GM21381 (cell line): ENCODE data around the gene DIDO1.
A peak's percentile ranks its signal among the peaks of the same experiment; 100 is the strongest.

Experiments used
- ATAC-seq: cut with Tn5 transposase; IDR thresholded peaks from one replicate; pipeline ENCODE4 v1.9.1; 2021; ENCODE audit warnings: mild to moderate bottlenecking, moderate library complexity; ENCODE audit not compliant: unreplicated experiment

The DIDO1 gene

DNA sequence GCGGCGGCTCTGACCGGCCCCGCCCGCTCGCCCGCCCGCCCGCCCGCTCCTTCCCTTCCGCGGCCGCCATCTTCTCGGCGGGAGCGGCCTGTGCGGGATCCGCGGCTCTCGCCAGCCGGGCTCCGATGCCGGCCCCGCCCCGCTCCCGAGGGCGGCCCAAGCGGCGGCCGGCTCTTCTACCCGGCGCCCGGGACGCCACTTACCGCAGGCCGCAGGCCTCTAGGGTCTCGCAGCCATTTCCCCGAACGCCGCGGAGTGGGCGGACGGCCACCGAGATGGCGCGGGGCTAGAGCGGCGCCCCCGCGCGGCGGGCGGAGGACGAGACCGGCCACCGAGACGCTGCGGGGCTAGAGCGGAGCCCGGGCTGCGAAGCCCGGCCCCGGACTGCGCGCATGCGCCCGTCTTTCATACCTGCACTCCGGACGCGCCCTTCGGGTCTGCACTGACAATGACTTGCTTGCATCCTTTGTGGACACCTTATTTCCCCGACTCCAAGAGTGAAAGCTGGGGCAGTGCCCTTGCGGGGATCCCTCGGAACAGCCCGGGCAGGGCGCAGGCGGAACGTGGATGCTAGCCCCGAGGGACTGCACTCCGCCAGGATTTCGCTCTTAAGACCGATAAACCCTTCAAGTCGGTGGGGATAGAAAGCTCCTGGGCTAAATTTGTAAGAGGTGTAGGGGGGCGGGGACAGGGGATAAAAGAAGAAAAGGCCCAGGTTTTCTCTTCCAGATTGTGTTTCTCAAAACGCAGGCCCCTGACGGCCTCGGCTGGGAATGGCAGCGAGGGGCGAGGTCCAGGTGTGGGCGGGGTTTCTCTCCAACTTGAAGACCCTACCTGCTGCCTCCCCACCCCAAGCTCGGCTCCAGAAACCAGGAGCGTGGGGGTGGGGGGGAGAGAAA lies at the start of gene DIDO1:
DIDO1 (minus strand) TSS at position 277 of the 899 bp plus-strand sequence.
- ATAC-seq: peak; percentile 64

DNA sequence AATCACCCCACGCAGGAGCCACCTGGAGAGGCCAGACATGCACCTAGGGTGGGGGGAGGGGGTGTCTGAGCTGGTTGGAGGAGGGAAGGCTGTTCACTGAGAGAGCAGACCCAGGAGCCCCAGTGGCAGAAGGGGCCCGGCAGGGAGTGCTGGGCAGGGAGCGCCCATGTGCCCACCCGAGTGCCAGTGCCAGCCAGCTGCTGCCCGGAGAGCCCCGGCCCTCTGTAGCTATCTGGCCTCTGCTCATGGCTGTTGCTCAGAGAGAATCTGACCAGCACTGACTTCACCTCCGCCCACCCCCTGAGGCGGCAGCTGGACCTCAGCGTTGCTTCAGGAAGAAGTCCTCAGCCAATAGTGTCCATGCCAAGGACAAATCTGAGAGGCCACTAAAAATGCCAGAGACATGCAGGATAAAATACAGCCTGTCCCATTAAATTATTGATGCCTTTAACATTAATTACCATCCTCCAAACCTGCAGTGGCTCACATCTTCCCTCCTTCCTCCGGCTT lies 49.0 kb upstream of the DIDO1 start:
- no peak for ATAC-seq

DNA sequence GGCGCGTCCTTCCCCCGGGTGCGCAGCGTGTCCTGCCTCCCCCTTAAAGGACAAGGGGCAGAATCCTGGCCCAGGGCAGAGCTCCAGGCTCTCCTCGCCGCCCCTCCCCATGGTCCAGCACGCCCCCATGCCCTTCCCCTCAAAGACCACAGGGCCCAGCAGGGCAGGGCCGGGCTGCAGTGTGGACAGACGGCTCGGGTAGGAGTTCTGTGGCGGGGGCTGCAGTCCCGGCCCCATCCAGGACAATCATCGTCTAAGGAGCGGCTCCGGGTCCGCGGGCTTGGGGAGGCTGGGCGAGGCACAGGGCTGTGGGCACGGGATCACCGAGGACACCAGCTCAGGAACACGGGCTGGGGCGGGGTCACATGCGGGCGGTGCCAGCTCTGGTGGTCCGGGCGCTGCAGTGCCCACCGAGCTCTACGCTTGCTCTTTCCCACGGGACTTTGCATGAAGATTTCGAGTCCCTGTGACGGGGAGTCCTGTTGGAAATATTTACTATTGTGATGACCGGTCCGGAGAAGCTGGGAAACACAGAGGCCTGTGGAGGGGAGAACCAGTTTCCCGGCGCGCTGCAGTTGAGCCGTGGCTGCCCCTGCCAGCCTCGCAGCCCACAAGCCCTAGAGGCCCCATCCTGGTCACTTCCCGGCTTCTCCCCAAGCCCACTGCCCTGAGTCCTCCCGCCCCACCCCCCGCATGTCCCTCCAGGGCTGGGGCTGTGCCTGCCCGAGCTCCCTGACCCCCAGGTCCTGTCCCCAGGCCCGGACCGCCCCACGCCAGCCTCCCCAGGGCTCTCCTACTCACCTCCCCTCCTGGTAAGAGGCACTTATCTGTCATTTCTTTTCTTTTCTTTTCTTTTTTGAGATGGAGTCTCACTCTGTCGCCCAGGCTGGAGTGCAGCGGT lies 46.8 kb upstream of the DIDO1 start:
- ATAC-seq: no peak

DNA sequence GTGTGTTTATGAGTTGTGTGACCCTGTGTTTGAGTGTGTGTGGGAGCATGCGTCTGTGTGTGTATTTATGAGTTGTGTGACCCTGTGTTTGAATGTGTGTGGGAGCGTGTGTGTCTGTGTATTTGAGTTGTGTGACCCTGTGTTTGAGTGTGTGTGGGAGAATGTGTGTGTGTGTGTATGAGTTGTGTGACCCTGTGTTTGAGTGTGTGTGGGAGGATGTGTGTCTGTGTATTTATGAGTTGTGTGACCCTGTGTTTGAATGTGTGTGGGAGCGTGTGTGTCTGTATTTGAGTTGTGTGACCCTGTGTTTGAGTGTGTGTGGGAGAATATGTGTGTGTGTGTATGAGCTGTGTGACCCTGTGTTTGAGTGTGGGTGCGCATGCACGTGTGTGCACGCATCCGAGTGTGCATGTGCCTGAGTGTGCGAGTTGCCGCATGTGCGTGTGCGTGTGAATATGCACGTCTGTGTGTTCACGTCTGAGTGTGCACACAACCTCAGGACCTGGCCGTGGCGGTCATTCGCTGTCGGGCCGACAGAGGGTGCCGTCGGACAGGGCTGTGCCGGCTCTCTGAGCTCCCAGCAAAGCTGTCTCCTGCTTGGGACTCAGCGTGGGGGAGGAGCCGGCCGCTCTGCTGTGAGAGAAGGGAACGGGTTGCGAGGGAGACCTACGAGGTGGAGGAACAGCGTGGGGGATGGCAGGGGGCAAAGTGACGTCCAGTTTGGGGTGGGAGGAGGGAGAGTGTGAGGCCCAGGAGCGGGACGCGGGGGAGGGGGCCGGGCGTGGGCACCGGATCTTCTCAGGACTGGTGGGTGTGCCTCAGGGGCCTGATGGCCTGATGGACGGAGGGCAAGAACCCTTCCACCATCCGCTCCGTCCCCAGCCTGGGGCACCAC lies 45.9 kb upstream of the DIDO1 start:
- no peak for ATAC-seq

- no peak for ATAC-seq
These were observed 45.1 kb upstream of the DIDO1 start for GRCh38 chr20:62971211-62971949.

GRCh38 chr20:62970307-62971210 lies 44.3 kb upstream of the DIDO1 start:
- no peak for ATAC-seq

- no peak for ATAC-seq
These were observed 43.6 kb upstream of the DIDO1 start for GRCh38 chr20:62969939-62970306.

DNA sequence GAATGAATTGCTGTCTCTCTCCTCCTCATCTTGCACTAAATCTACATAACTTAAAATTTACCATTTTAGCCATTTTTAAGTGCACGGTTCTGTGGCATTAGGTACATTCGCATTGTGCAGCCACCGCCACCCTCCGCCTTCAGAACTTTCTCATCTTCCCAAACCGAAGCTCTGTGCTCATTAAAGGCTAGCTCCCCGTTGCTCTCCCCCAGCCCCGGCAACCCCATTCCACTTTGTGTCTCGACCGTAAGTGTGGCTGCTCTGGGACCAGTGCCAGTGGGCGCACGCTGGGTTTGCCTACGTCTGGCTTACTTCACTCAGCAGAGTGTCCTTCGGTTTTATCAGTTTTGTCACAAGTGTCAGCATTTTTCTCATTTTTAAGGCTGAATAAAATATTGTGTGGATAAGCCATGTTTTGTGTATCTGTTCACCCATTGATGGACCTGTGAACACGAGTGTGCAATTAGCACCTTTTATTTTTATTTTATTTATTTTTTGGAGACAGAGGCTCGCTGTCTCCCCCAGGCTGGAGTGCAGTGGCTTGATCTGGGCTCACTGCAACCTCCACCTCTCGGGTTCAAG lies 43.0 kb upstream of the DIDO1 start:
- no peak for ATAC-seq

DNA sequence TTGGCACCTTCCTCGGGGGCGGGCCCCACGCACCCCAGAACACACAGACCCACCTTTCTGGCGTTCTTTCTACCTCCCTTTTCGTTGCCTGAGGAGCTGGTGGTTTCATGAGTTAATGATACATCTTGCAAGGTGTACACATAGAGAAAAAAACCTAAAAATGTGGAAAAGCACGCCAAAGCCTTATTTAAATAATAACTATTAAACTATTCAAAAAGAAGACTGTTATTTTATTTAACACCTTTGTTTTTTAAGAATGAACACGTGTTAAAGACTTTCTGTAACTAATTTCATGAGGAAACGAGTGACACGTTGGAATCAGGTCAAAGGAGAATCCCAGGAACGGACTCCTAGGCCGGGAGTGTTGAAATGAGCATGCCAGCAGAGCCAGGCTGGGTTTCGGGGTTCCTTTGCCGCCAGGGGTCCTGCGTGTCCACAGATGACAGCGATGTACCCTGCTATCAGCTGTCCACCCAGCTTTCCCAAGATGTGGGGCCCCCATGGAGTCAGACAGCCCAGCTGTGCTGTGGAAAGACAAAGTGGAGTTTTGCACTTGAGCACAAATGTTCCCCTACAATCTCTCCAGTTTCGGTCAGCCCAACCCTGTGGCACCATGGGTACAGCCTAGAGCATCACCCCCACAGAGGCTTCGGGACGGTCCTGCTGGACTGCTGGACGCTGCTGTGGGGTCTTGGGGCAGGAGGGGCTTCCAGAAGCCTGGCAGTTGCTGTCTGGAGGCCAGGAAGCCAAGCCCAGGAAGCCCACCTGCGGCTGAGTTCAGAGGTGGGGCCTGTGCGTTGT lies 42.3 kb upstream of the DIDO1 start:
- ATAC-seq: no peak

GRCh38 chr20:62967628-62968351 lies 41.5 kb upstream of the DIDO1 start:
- no peak for ATAC-seq

DNA sequence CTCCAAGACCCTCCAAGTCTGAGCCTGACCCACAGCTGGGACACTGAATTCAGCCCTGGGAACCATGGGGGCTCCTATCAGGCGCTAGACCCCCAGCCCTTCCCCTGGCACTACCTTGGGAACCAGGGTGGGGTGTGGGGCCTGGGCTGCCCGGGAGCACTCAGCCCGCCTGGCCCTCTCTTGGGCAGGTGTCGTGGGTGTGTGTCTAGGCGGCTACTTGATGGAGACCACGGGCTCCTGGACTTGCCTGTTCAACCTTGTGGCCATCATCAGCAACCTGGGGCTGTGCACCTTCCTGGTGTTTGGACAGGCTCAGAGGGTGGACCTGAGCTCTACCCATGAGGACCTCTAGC lies 40.8 kb upstream of the DIDO1 start:
- ATAC-seq: no peak

- no peak for ATAC-seq
These were observed 40.2 kb upstream of the DIDO1 start for GRCh38 chr20:62966212-62967148.

GRCh38 chr20:62965363-62965771 lies 39.1 kb upstream of the DIDO1 start:
- ATAC-seq: no peak

GRCh38 chr20:62964700-62965099 lies 38.4 kb upstream of the DIDO1 start:
- ATAC-seq: no peak

DNA sequence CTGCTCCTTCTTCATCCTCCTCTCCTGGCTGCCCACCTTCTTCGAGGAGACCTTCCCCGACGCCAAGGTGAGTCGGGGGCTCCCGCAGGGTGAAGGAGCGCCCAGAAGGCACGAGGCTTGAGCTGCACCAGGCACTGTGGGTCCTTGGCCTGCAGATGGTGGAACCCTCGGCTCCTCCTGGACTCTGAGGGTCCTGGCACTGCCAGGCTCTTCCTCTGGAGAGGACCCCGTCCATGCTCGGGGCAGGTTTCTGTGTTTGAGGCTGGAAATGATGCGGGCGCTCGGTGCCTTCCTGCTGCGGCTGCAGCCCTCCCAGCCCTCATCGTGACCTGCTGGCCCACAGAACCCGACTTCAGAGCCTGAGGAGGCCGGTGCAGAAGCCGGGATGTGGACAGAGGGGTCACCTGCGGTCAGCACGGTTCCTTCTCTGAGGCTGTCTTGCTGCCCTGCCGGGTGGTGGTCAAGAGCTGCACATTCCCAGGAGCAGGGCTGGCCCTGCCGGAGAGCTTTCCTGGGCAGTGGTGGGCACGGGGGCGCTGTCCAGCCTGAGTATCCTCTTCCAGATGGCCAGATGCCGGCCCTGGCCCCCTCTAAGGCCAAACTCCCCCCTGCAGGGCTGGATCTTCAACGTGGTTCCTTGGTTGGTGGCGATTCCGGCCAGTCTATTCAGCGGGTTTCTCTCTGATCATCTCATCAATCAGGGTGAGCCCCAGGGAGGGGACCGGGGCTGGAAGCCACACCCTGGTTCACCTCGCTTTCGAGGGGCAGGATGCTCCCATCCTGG lies 37.5 kb upstream of the DIDO1 start:
- no peak for ATAC-seq
